Activated CD4-positive, CD25-positive, alpha-beta regulatory T cell treated with anti-CD3 and anti-CD28 coated beads, Interleukin-2, amount 50 U/mL, for 72 hours (primary cell): ENCODE measurements around the gene MARCHF3.

Source experiments
- DNase-seq: peaks from one replicate; pipeline ENCODE4 v3.0.0; 2021

Gene MARCHF3

GRCh38 chr5:126982202-126982601, 48.2 kb downstream of the MARCHF3 start:
- DNase-seq: no peak

- DNase-seq: no peak
These were observed 48.7 kb downstream of the MARCHF3 start for GRCh38 chr5:126981701-126982100.

- no peak for DNase-seq
These were observed 49.1 kb downstream of the MARCHF3 start for GRCh38 chr5:126981222-126981621.

- DNase-seq: no peak
These were observed 52.1 kb downstream of the MARCHF3 start for GRCh38 chr5:126978258-126978657.

- no peak for DNase-seq
These were observed 53.7 kb downstream of the MARCHF3 start for GRCh38 chr5:126976520-126977172.

- DNase-seq: no peak
These were observed 54.6 kb downstream of the MARCHF3 start for GRCh38 chr5:126975796-126976195.

GRCh38 chr5:126973193-126973592, 57.2 kb downstream of the MARCHF3 start:
- no peak for DNase-seq

GRCh38 chr5:126972062-126972895, 58.1 kb downstream of the MARCHF3 start:
- DNase-seq: no peak

GRCh38 chr5:126971455-126972031, 58.8 kb downstream of the MARCHF3 start:
- DNase-seq: no peak

- no peak for DNase-seq
These were observed 59.8 kb downstream of the MARCHF3 start for GRCh38 chr5:126970517-126971017.

GRCh38 chr5:126969548-126969947, 60.8 kb downstream of the MARCHF3 start:
- DNase-seq: no peak

- no peak for DNase-seq
These were observed 62.4 kb downstream of the MARCHF3 start for GRCh38 chr5:126967808-126968466.

- no peak for DNase-seq
These were observed 64.9 kb downstream of the MARCHF3 start for GRCh38 chr5:126965487-126965886.

- DNase-seq: no peak
These were observed 65.3 kb downstream of the MARCHF3 start for GRCh38 chr5:126965061-126965475.

- DNase-seq: no peak
These were observed 66.5 kb downstream of the MARCHF3 start for GRCh38 chr5:126963822-126964375.

- DNase-seq: no peak
These were observed 68.7 kb downstream of the MARCHF3 start for GRCh38 chr5:126961702-126962101.

- DNase-seq: no peak
These were observed 69.2 kb downstream of the MARCHF3 start for GRCh38 chr5:126961128-126961527.

GRCh38 chr5:126959188-126959587, 71.2 kb downstream of the MARCHF3 start:
- DNase-seq: no peak

- DNase-seq: no peak
These were observed 73.4 kb downstream of the MARCHF3 start for GRCh38 chr5:126956991-126957390.

GRCh38 chr5:126954981-126955380, 75.4 kb downstream of the MARCHF3 start:
- no peak for DNase-seq

GRCh38 chr5:126953640-126954039, 76.7 kb downstream of the MARCHF3 start:
- DNase-seq: no peak

GRCh38 chr5:126949475-126949874, 80.9 kb downstream of the MARCHF3 start:
- DNase-seq: no peak

- DNase-seq: no peak
These were observed 81.9 kb downstream of the MARCHF3 start for GRCh38 chr5:126948453-126948852.
